ENCODE measurements around the gene AEN.

DNA sequence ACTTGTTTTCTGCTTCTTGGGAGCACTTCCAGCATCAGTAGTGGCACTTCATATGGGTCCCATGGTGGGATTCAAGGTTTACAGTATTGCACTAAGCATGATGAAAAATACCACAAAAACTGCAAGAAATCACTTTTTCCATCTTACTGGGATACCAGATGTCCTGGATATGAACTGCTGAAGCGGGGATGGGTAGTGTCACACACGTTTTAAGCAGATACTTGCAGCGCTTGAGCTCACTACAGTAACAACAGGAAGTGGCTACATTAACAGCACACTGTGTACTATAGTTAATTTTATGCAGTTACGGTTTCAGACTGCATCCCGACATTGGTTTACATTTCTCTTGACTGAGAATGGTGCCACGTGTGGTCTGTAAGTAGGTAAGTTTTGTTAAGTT is 14.2 kb downstream of the AEN start:
- TF ChIP-seq, protein P1, sequence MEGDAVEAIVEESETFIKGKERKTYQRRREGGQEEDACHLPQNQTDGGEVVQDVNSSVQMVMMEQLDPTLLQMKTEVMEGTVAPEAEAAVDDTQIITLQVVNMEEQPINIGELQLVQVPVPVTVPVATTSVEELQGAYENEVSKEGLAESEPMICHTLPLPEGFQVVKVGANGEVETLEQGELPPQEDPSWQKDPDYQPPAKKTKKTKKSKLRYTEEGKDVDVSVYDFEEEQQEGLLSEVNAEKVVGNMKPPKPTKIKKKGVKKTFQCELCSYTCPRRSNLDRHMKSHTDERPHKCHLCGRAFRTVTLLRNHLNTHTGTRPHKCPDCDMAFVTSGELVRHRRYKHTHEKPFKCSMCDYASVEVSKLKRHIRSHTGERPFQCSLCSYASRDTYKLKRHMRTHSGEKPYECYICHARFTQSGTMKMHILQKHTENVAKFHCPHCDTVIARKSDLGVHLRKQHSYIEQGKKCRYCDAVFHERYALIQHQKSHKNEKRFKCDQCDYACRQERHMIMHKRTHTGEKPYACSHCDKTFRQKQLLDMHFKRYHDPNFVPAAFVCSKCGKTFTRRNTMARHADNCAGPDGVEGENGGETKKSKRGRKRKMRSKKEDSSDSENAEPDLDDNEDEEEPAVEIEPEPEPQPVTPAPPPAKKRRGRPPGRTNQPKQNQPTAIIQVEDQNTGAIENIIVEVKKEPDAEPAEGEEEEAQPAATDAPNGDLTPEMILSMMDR (IDR thresholded peaks at IDR 0.05): no peak
- no peak for TF ChIP-seq POLR2A (IDR thresholded peaks at IDR 0.05)
